Measurements from ENCODE around the gene CEP72.
"Not testable (repeated sequence)": the region's sequence is repeated elsewhere in the genome, so short reads cannot be mapped to it uniquely, and the experiment has no call there.

The CEP72 gene

GRCh38 chr5:598564-598890 lies 13.6 kb upstream of the CEP72 start:
- no peak for TF ChIP-seq CTCF (conservative IDR thresholded peaks at IDR 0.05; ENCODE audit: low read depth, low read length)
- DNase-seq (ENCODE audit: low read depth), result no peak
- no peak overlapping the region for H3K4me3 ChIP-seq (ENCODE audit: low read length)

DNA sequence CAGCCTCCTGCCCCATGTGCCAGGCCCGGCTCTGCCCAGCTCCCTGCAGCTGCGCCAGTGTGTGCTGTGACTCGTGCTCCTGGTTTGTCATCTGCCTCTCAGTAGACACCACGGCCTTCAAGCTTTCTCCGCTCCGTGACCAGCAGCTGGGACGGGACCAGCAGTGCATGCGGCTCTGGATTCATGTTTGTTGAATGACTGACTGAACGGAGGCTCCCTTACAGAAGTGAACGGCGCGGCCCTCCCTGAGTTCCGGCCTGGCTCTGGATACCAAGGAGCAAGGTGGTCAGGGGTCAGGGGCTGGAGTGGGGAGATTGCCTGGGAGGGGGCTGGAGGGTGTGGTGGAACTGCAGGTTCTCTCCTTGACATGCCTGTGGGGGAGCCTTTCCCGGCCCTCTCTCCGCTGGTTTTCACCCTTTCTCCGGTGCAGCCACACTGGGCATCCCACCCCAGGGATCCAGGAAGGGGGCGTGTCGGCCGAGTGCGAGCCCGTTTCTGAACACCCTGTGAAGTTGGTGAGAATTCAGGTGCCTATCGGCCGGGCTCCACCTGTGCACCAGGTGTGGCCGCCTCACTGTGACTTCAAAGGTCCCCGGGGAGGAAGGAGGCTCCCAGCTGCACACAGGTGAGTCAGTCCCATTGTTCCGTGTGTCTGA lies 11.1 kb upstream of the CEP72 start:
- no peak for TF ChIP-seq CTCF (conservative IDR thresholded peaks at IDR 0.05; ENCODE audit: low read depth, low read length)
- no peak for DNase-seq (ENCODE audit: low read depth)
- no peak overlapping the region for H3K4me3 ChIP-seq (ENCODE audit: low read length)

DNA sequence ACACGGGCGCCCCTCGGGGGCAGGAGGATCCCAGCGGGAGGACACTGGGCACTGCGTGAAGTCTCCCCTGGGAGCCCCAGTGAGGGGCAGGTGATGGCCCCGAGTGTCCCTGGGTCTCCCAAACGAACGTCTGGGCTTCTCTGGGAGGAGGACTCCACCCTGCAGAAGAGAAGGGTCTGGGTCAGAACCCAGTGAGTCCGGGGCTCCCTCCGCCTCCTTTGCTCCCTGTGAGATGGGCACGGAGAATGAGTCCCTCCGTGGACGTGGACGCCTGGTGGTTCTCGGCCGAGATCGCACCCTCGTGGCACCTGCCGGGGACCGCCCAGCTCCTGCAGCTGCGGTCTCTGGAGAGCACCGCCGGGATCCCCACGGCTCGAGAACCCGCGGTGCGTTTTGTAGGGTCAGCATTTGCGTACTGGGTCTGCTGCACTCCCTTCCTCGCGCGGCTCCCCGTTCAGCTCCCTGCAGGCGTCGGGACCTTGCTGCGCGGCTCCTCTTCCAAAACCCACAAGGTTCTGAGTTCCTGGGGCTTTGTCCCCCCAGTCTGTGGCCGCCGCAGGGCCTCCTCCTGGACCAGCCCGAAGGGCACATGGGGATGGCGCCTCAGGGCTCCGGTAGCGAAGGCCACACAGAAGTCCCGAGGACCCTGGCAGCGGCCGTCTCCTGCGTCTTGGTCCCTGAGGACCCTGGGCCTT lies 10.2 kb upstream of the CEP72 start:
- TF ChIP-seq CTCF (conservative IDR thresholded peaks at IDR 0.05; ENCODE audit: low read depth, low read length), result no peak
- no peak overlapping the region for H3K4me3 ChIP-seq (ENCODE audit: low read length)
- no peak for DNase-seq (ENCODE audit: low read depth)

- DNase-seq (ENCODE audit: low read depth), result no peak
- no peak for TF ChIP-seq CTCF (conservative IDR thresholded peaks at IDR 0.05; ENCODE audit: low read depth, low read length)
- no peak overlapping the region for H3K4me3 ChIP-seq (ENCODE audit: low read length)
Measured at GRCh38 chr5:602466-603035, 9.6 kb upstream of the CEP72 start.

- H3K4me3 ChIP-seq (ENCODE audit: low read length), result no peak overlapping the region
Measured at GRCh38 chr5:603081-603998, 8.8 kb upstream of the CEP72 start.

GRCh38 chr5:604391-604831 lies 7.7 kb upstream of the CEP72 start:
- DNase-seq (ENCODE audit: low read depth), result no peak
- TF ChIP-seq CTCF (conservative IDR thresholded peaks at IDR 0.05; ENCODE audit: low read depth, low read length), result no peak
- H3K4me3 ChIP-seq (ENCODE audit: low read length), result no peak overlapping the region

More at GRCh38 chr5:603081-603998, 8.8 kb upstream of the CEP72 start:
- no peak for DNase-seq (ENCODE audit: low read depth)
- TF ChIP-seq CTCF (conservative IDR thresholded peaks at IDR 0.05; ENCODE audit: low read depth, low read length), result no peak

DNA sequence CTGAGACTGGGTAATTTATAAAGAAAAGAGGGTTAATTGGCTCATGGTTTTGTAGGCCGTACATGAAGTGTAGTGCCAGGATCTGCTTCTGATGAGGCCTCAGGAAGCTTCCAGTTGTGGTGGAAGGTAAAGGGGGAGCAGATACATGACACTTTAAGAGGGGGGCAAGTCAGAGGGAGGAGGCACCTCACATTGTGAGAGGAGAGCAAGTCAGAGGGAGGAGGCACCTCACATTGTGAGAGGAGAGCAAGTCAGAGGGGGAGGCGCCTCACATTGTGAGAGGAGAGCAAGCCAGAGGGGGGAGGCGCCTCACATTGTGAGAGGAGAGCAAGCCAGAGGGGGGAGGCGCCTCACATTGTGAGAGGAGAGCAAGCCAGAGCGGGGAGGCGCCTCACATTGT lies 7.0 kb upstream of the CEP72 start:
- H3K4me3 ChIP-seq (ENCODE audit: low read length); DNase-seq (ENCODE audit: low read depth): not testable (repeated sequence)
